ENCODE results near the gene RPS5.

Gene RPS5

DNA sequence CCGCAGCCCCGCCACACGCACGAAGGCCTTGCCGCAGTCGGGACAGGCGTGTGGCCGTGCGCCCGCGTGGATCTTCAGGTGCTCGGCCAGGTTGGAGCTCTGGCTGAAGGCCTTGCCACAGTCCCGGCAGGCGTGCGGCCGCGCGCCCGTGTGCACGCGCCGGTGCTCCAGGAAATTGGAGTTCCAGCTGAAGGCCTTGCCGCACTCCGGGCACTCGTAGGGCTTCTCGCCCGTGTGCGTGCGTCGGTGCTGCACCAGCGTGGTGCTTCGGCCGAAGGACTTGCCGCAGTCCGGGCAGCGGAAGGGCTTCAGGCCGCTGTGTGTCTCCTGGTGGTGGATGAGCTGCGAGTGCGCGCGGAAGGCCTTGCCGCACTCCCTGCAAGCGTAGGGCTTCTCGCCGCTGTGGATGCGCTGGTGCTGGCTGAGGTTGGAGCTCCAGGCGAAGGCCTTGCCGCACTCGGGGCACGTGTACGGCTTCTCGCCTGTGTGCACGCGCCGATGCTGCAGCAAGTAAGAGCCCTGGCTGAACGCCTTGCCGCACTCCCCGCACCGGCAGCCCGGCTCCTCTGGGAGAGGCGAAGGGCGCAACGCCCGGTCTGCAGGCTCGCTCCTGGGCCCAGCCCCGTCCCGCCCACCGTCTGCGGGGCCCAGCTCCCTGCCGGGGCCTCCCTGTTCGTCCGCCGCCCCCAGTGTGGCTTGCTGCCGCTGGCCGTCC, 30.1 kb upstream of the RPS5 start:
- Histone ChIP-seq H3K27ac (ENCODE audit: low read length) (no peak overlapping the region), H3K9me2 (replicated peaks; ENCODE audit: insufficient read depth, low read length) (no peaks in the 10 kb centered on the region), H3K79me2 (ENCODE audit: low read length) (no peaks in the 10 kb centered on the region), H3K36me3 (replicated peaks; ENCODE audit: insufficient read depth, low read length) (no peaks in the 10 kb centered on the region), H3K9ac (ENCODE audit: low read length) (no peak overlapping the region), H3K9me3 (replicated peaks; ENCODE audit: insufficient read depth, low read length) (no peaks in the 10 kb centered on the region), H3F3A (ENCODE audit: insufficient read depth, low read length) (no peaks in the 10 kb centered on the region), H3K4me2 (ENCODE audit: low read depth, low read length) (no peak overlapping the region), H2AFZ (ENCODE audit: low read length) (no peak overlapping the region), H3K4me3 (ENCODE audit: low read length) (no peak overlapping the region), H4K20me1 (ENCODE audit: insufficient read depth, low read length) (no peaks in the 10 kb centered on the region), H3K4me1 (ENCODE audit: low read length) (no peaks in the 10 kb centered on the region), H3K27me3 (replicated peaks; ENCODE audit: insufficient read depth, low read length) (no peaks in the 10 kb centered on the region)
- DNase-seq = no peak
- no peak for TF ChIP-seq EZH2 (optimal IDR thresholded peaks at IDR 0.05; ENCODE audit: low read depth, low read length)
- TF ChIP-seq, protein P1, sequence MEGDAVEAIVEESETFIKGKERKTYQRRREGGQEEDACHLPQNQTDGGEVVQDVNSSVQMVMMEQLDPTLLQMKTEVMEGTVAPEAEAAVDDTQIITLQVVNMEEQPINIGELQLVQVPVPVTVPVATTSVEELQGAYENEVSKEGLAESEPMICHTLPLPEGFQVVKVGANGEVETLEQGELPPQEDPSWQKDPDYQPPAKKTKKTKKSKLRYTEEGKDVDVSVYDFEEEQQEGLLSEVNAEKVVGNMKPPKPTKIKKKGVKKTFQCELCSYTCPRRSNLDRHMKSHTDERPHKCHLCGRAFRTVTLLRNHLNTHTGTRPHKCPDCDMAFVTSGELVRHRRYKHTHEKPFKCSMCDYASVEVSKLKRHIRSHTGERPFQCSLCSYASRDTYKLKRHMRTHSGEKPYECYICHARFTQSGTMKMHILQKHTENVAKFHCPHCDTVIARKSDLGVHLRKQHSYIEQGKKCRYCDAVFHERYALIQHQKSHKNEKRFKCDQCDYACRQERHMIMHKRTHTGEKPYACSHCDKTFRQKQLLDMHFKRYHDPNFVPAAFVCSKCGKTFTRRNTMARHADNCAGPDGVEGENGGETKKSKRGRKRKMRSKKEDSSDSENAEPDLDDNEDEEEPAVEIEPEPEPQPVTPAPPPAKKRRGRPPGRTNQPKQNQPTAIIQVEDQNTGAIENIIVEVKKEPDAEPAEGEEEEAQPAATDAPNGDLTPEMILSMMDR (IDR thresholded peaks at IDR 0.05; ENCODE audit: low read length) = no peak
- no peak for TF ChIP-seq EZH2phosphoT487 (IDR thresholded peaks at IDR 0.05; ENCODE audit: low read length)

DNA sequence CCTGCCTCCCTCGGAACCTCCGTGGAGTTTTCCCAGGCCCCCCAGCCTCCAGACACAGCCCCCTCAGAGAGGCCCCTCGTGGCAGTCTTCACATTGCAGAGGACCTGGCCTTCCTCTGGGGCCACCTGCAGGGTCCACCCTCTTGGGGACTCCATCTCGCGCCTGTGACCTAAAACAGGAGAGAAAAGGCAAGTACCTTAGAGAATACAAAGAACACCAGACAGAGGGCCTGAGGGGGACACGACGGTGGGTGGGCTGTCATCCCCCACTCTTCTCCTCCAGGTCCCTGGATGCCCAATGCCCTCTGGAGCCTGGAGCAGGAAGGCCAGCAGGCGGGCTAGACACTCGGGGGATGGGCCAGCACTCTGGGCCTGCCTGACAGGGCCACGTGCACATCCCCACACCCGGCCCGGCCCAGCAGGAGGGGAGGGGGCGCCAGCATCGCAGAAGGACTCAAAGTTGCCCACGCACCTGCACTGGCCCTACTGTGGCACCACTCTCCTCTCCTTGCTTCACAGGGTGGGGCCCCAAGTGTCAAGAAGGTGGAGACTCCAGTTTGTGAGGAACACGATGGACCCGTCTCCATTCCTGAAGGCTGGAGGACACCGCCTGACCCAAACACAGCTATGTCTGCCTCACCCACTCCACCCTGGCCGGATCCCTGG, 29.5 kb upstream of the RPS5 start:
- TF ChIP-seq, protein P1 (IDR thresholded peaks at IDR 0.05; ENCODE audit: low read length) = no peak
- no peak for TF ChIP-seq EZH2phosphoT487 (IDR thresholded peaks at IDR 0.05; ENCODE audit: low read length)
- no peak for TF ChIP-seq EZH2 (optimal IDR thresholded peaks at IDR 0.05; ENCODE audit: low read depth, low read length)
- no peaks in the 10 kb centered on the region for H3K79me2 ChIP-seq (ENCODE audit: low read length)
- no peaks in the 10 kb centered on the region for H3K27me3 ChIP-seq (replicated peaks; ENCODE audit: insufficient read depth, low read length)
- no peak overlapping the region for H3K4me2 ChIP-seq (ENCODE audit: low read depth, low read length)
- no peaks in the 10 kb centered on the region for H3K36me3 ChIP-seq (replicated peaks; ENCODE audit: insufficient read depth, low read length)
- no peak overlapping the region for H3K27ac ChIP-seq (ENCODE audit: low read length)
- no peak overlapping the region for H2AFZ ChIP-seq (ENCODE audit: low read length)
- H3K4me1 ChIP-seq (ENCODE audit: low read length) = no peaks in the 10 kb centered on the region
- H3F3A ChIP-seq (ENCODE audit: insufficient read depth, low read length) = no peaks in the 10 kb centered on the region
- no peak overlapping the region for H3K9ac ChIP-seq (ENCODE audit: low read length)
- H3K9me2 ChIP-seq (replicated peaks; ENCODE audit: insufficient read depth, low read length) = no peaks in the 10 kb centered on the region
- no peaks in the 10 kb centered on the region for H3K9me3 ChIP-seq (replicated peaks; ENCODE audit: insufficient read depth, low read length)
- H4K20me1 ChIP-seq (ENCODE audit: insufficient read depth, low read length) = no peaks in the 10 kb centered on the region
- no peak for DNase-seq
- no peak overlapping the region for H3K4me3 ChIP-seq (ENCODE audit: low read length)

DNA sequence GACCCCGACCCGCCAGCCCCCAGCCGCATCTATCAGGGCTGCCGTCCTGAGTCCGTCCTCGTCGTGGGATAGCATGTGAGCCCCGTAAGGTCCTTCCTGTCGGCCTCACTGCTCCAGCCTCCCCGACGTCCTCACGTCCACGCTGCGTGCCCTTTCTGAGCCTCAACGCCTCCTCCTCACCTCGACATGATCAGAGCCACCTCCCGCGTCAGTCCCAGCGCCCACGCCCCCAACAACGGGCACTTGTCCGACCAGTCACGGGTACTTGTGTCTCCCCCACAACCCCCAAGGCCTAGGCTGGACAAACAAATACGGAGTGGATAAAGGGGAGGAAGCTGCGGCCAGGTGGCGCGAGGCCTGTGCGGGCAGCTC, 25.2 kb upstream of the RPS5 start:
- Histone ChIP-seq H3K27me3 (replicated peaks; ENCODE audit: insufficient read depth, low read length) (no peaks in the 10 kb centered on the region), H3K4me1 (ENCODE audit: low read length) (no peaks in the 10 kb centered on the region), H3K4me3 (ENCODE audit: low read length) (peak overlapping the region; percentile 42; the same call in 1 of the 2 replicates), H3K36me3 (replicated peaks; ENCODE audit: insufficient read depth, low read length) (no peaks in the 10 kb centered on the region), H2AFZ (ENCODE audit: low read length) (peak overlapping the region; percentile 42; the same call in 1 of the 2 replicates), H3K9ac (ENCODE audit: low read length) (no peak overlapping the region), H3F3A (ENCODE audit: insufficient read depth, low read length) (no peaks in the 10 kb centered on the region), H3K9me2 (replicated peaks; ENCODE audit: insufficient read depth, low read length) (no peaks in the 10 kb centered on the region), H3K9me3 (replicated peaks; ENCODE audit: insufficient read depth, low read length) (no peaks in the 10 kb centered on the region), H4K20me1 (ENCODE audit: insufficient read depth, low read length) (no peaks in the 10 kb centered on the region), H3K79me2 (ENCODE audit: low read length) (no peaks in the 10 kb centered on the region), H3K4me2 (ENCODE audit: low read depth, low read length) (no peak overlapping the region; the same call in 1 of the 2 replicates), H3K27ac (ENCODE audit: low read length) (no peak overlapping the region)
- no peak for DNase-seq
- no peak for TF ChIP-seq EZH2phosphoT487 (IDR thresholded peaks at IDR 0.05; ENCODE audit: low read length)
- TF ChIP-seq EZH2 (optimal IDR thresholded peaks at IDR 0.05; ENCODE audit: low read depth, low read length) = no peak
- TF ChIP-seq, protein P1 (IDR thresholded peaks at IDR 0.05; ENCODE audit: low read length) = no peak
